SK-N-SH (cell line): ENCODE measurements around the gene TMEM88. TPM values are rescaled to one million over a fixed set of nuclear protein-coding genes. Genes with fewer than 3 reads are reported as not detected.

Experiments
- CTCF ChIA-PET: fragments of 300-600, 350-600 bp; formaldehyde crosslinking; extraction: SDS; loops from one replicate; lab custom pipeline; 2021; lab: Yijun Ruan, JAX
- POLR2A ChIA-PET: fragments of 350-600 bp; sonication (Branson Sonifier 250); formaldehyde crosslinking; extraction: SDS; loops from one replicate; lab custom pipeline; 2020; ENCODE audit warnings: antibody characterized with exemption, inconsistent platforms; lab: Yijun Ruan, JAX
- DNase-seq: peaks from one replicate; pipeline ENCODE4 v3.0.0; 2012
- H2AFZ ChIP-seq: fragments of 200-600 bp; sonication (generic); 2 replicates; pipeline ENCODE4 v1.8.1; 2016; ENCODE audit warnings: antibody characterized with exemption, mild to moderate bottlenecking, low read depth
- H3F3A ChIP-seq: fragments of 200-600 bp; sonication (generic); replicated peaks from 2 replicates; pipeline ENCODE3; 2016; ENCODE audit warnings: antibody characterized with exemption, mild to moderate bottlenecking; ENCODE audit not compliant: insufficient read depth
- H3K27ac ChIP-seq, 2 experiments: fragments of 200-500 bp in 1 of 2; fragments of 200-600 bp in 1 of 2; sonication (Bioruptor generic) in 1 of 2; sonication (generic), shearing (Covaris generic) in 1 of 2; 2 replicates each; pipeline versions ENCODE4 v1.5.1 to v1.6.1; 2014 to 2016; ENCODE audit warnings: low read depth in 2 of 2, inconsistent platforms in 1 of 2, low read length in 1 of 2, mild to moderate bottlenecking in 1 of 2, mixed read lengths in 1 of 2
- H3K27me3 ChIP-seq: fragments of 200-600 bp; sonication (generic), shearing (Covaris generic); 2 replicates; pipeline ENCODE4 v1.6.1; 2016; ENCODE audit warnings: mixed run types; ENCODE audit not compliant: insufficient read depth
- H3K36me3 ChIP-seq, 2 experiments: fragments of 200-500 bp in 1 of 2; fragments of 200-600 bp in 1 of 2; sonication (Bioruptor generic) in 1 of 2; sonication (generic) in 1 of 2; replicated peaks in 1 of 2; 2 replicates each; pipeline versions ENCODE3 to v1.5.1; 2014 to 2016; ENCODE audit warnings: low read length in 1 of 2, mild to moderate bottlenecking in 1 of 2; ENCODE audit not compliant: insufficient read depth in 2 of 2, control insufficient read depth in 1 of 2
- H3K4me1 ChIP-seq, 2 experiments: fragments of 200-500 bp in 1 of 2; fragments of 200-600 bp in 1 of 2; sonication (Bioruptor generic) in 1 of 2; sonication (generic), shearing (Covaris generic) in 1 of 2; 2 replicates each; pipeline versions ENCODE4 v1.5.1 to v1.6.1; 2014 to 2016; ENCODE audit warnings: low read depth in 1 of 2, low read length in 1 of 2, mixed run types in 1 of 2; ENCODE audit not compliant: insufficient read depth in 2 of 2, control insufficient read depth in 1 of 2
- H3K4me2 ChIP-seq: fragments of 200-600 bp; sonication (generic), shearing (Covaris generic); 2 replicates; pipeline ENCODE4 v1.6.1; 2017; ENCODE audit warnings: mixed run types
- H3K4me3 ChIP-seq, 2 experiments: fragments of 200-500 bp in 1 of 2; fragments of 200-600 bp in 1 of 2; sonication (Bioruptor generic) in 1 of 2; sonication (generic), shearing (Covaris generic) in 1 of 2; 2 replicates each; pipeline versions ENCODE4 v1.5.1 to v1.8.1; 2014 to 2016; ENCODE audit warnings: low read depth in 2 of 2, inconsistent platforms in 1 of 2, low read length in 1 of 2, mild to moderate bottlenecking in 1 of 2, mixed read lengths in 1 of 2, moderate library complexity in 1 of 2
- H3K79me2 ChIP-seq: fragments of 200-600 bp; sonication (generic); 2 replicates; pipeline ENCODE4 v1.8.1; 2017; ENCODE audit warnings: mild to moderate bottlenecking; ENCODE audit not compliant: insufficient read depth
- H3K9ac ChIP-seq: fragments of 200-600 bp; sonication (generic); 2 replicates; pipeline ENCODE4 v1.6.1; 2017; ENCODE audit warnings: mixed run types
- H3K9me2 ChIP-seq: fragments of 200-600 bp; sonication (generic); 2 replicates; pipeline ENCODE4 v1.6.1; 2017; ENCODE audit warnings: mixed run types
- H3K9me3 ChIP-seq: fragments of 200-600 bp; sonication (generic); 2 replicates; pipeline ENCODE4 v1.6.1; 2017; ENCODE audit warnings: mixed run types, mild to moderate bottlenecking, moderate library complexity
- H4K20me1 ChIP-seq: fragments of 200-600 bp; sonication (generic); 2 replicates; pipeline ENCODE4 v1.6.1; 2017; ENCODE audit warnings: mild to moderate bottlenecking, mixed run types; ENCODE audit not compliant: insufficient read depth
- CHD2 ChIP-seq: fragments of 150-350 bp; IDR thresholded peaks from 2 replicates; pipeline ENCODE4 v1.6.1; 2018; ENCODE audit warnings: low read length; ENCODE audit not compliant: partially characterized antibody
- MEF2A ChIP-seq: IDR thresholded peaks from 2 replicates; pipeline ENCODE4 v1.4.0; 2012; ENCODE audit warnings: low read depth, borderline replicate concordance
- MXI1 ChIP-seq: IDR thresholded peaks from 2 replicates; pipeline ENCODE4 v1.6.1; 2012; ENCODE audit warnings: mild to moderate bottlenecking, low read depth, low read length, improper control_type of control experiment
- RAD21 ChIP-seq: IDR thresholded peaks from 2 replicates; pipeline ENCODE4 v1.6.1; 2012; ENCODE audit warnings: mild to moderate bottlenecking, low read length
- RCOR1 ChIP-seq: fragments of 150-350 bp; IDR thresholded peaks from 2 replicates; pipeline ENCODE4 v1.6.1; 2017; ENCODE audit warnings: antibody characterized with exemption, low read length
- RFX5 ChIP-seq: IDR thresholded peaks from 2 replicates; pipeline ENCODE4 v1.6.1; 2012; ENCODE audit warnings: mild to moderate bottlenecking, improper control_type of control experiment, low read length
- TCF12 ChIP-seq: IDR thresholded peaks from 2 replicates; pipeline ENCODE4 v1.4.0; 2012
- TEAD4 ChIP-seq: IDR thresholded peaks from 2 replicates; pipeline ENCODE4 v1.4.0; 2012; ENCODE audit warnings: mild to moderate bottlenecking, borderline replicate concordance; ENCODE audit not compliant: insufficient read depth
- YY1 ChIP-seq: IDR thresholded peaks from 2 replicates; pipeline ENCODE4 v1.4.0; 2012; ENCODE audit warnings: low read depth, mild to moderate bottlenecking
- WGBS: methylation state at CpG from one replicate; pipeline ENCODE4 v1.1.6; 2017; ENCODE audit warnings: low lambda C conversion rate; 5-methylcytosine and 5-hydroxymethylcytosine counted together
- polyA plus RNA-seq, 3 experiments: library from polyadenylated mRNA; depleted of rRNA; stranded (reverse); fragments of >200 nt; gene quantifications; 2 replicates each; pipeline ENCODE4 v1.2.3, GENCODE V29; 2012
- TF ChIP-seq, protein P1 (sequence below): fragments of 200-600 bp; sonication (generic); IDR thresholded peaks from 2 replicates; pipeline ENCODE4 v1.6.1; 2017; ENCODE audit warnings: antibody characterized with exemption, mild to moderate bottlenecking, moderate library complexity
- TF ChIP-seq, protein P2 (sequence below): IDR thresholded peaks from 2 replicates; pipeline ENCODE4 v1.4.0; 2012; ENCODE audit warnings: low read depth, borderline replicate concordance
- TF ChIP-seq, protein P3 (sequence below): fragments of 150-350 bp; IDR thresholded peaks from 2 replicates; pipeline ENCODE4 v1.6.1; 2017; ENCODE audit warnings: antibody characterized with exemption, low read length, low read depth, borderline replicate concordance

TMEM88 gene
- polyA plus RNA-seq, 1 of the 3 experiments (the other 2 are of a cell fraction): 1.2 TPM

DNA sequence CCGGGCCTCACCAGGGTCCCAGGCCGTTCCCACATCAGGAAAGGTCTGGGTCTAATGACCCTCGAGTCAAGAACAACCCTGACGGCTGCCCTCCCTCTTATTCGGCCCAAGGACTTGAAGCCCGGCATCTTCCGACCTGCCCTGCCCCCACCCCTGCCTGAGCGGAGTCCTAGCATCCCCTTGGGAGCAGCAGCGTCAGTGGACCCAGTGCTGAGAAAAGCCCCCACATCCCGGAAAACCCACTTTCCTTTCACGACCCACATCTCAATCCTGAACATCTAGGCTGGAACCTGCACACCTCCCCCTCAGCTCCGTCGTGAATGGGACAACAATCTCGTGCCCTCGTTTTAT, 769 bp downstream of the TMEM88 start:
- WGBS: 72% methylated on average over 15 of the region's 15 CpGs
- Histone ChIP-seq H3K9me2 (no peaks in the 10 kb centered on the region), H3K36me3 (peaks cover 23 to 48% of the 10 kb centered on the region in 2 experiments), H3K27me3 (no peaks in the 10 kb centered on the region), H3K79me2 (peaks cover 17% of the 10 kb centered on the region; the same call in 1 of the 2 replicates), H3K9ac (peak overlapping the region; percentile 79; the same call in 1 of the 2 replicates), H3K4me2 (peak overlapping the region; percentile 91), H3K4me1 (peaks cover 23 to 46% of the 10 kb centered on the region in 2 experiments; a peak in 3 of 4 replicates), H2AFZ (no peak overlapping the region), H3K9me3 (no peaks in the 10 kb centered on the region), H3F3A (peaks cover 25% of the 10 kb centered on the region), H3K27ac (peak overlapping the region; percentile 93 to 100), H3K4me3 (peak overlapping the region in 1 of 2 experiments; percentile 72; a peak in 1 of 4 replicates), H4K20me1 (peaks cover 16% of the 10 kb centered on the region)
- ChIA-PET POLR2A (no interaction called here), CTCF (interaction anchor here (1.3 to 3.1 kb wide), 10 partner anchors 11 to 255 kb away, joined by 3 to 32 read pairs (median 6); partner anchors contain the start of gene KDM6B)
- no peak for DNase-seq
- TF ChIP-seq, protein P1, sequence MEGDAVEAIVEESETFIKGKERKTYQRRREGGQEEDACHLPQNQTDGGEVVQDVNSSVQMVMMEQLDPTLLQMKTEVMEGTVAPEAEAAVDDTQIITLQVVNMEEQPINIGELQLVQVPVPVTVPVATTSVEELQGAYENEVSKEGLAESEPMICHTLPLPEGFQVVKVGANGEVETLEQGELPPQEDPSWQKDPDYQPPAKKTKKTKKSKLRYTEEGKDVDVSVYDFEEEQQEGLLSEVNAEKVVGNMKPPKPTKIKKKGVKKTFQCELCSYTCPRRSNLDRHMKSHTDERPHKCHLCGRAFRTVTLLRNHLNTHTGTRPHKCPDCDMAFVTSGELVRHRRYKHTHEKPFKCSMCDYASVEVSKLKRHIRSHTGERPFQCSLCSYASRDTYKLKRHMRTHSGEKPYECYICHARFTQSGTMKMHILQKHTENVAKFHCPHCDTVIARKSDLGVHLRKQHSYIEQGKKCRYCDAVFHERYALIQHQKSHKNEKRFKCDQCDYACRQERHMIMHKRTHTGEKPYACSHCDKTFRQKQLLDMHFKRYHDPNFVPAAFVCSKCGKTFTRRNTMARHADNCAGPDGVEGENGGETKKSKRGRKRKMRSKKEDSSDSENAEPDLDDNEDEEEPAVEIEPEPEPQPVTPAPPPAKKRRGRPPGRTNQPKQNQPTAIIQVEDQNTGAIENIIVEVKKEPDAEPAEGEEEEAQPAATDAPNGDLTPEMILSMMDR: no peak
- no peak for TF ChIP-seq MXI1
- no peak for TF ChIP-seq RAD21
- TF ChIP-seq TEAD4: no peak
- TF ChIP-seq, protein P2, sequence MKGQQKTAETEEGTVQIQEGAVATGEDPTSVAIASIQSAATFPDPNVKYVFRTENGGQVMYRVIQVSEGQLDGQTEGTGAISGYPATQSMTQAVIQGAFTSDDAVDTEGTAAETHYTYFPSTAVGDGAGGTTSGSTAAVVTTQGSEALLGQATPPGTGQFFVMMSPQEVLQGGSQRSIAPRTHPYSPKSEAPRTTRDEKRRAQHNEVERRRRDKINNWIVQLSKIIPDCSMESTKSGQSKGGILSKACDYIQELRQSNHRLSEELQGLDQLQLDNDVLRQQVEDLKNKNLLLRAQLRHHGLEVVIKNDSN: no peak
- peak; percentile 7 for TF ChIP-seq CHD2
- TF ChIP-seq, protein P3, sequence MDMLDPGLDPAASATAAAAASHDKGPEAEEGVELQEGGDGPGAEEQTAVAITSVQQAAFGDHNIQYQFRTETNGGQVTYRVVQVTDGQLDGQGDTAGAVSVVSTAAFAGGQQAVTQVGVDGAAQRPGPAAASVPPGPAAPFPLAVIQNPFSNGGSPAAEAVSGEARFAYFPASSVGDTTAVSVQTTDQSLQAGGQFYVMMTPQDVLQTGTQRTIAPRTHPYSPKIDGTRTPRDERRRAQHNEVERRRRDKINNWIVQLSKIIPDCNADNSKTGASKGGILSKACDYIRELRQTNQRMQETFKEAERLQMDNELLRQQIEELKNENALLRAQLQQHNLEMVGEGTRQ: no peak
- no peak for TF ChIP-seq YY1

DNA sequence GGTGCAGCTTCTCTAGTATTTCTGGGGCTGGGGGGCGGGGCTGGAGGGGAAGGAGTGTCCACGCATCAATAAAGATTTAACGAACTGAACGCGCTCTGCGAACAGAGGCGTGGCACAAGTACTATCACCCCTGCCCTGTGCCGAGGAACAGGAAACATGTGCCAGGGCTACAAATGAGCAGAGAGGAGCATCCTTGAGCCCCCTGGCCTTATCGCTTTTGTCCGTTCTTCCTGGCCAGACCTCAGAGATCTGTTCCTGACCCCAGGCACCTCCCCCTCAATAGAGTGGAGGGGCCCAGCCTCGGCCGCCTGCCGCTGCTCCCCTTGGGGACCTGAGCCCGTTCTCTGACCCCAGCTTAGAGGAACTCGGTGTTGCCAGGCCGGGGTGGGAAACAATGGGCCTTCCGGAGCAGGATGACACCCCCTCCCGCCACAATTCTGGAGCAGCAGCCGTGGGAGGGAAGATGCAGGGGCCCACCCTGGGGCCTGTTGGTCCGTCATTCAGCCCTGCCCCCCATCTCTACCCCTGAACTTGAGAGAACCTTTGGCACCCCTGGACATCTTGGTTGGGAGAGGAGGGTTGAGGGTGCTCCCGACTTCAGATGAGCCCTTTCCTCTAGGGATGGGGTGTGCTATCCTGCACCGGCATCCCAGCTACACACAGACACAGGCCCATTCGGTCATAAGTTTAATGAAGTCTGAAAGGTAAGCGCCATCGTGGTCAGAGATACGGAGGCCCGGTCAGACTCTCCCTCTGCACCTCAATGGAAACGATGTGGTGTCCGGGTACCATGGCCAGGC, 1.3 kb downstream of the TMEM88 start:
- Histone ChIP-seq H3K27me3 (no peaks in the 10 kb centered on the region), H3K36me3 (peaks cover 18 to 48% of the 10 kb centered on the region in 2 experiments), H3K9me3 (no peaks in the 10 kb centered on the region), H2AFZ (no peak overlapping the region), H3F3A (peaks cover 19% of the 10 kb centered on the region), H3K4me2 (peak overlapping the region; percentile 91), H3K27ac (peak overlapping the region; percentile 93 to 100), H3K9me2 (no peaks in the 10 kb centered on the region), H3K4me1 (peaks cover 23 to 42% of the 10 kb centered on the region in 2 experiments; a peak in 3 of 4 replicates), H4K20me1 (peaks cover 10% of the 10 kb centered on the region), H3K4me3 (peak overlapping the region; percentile 72 to 77), H3K9ac (peak overlapping the region; percentile 79), H3K79me2 (peaks cover 17% of the 10 kb centered on the region; the same call in 1 of the 2 replicates)
- WGBS: 27% methylated on average over 23 of the region's 29 CpGs
- TF ChIP-seq MEF2A (no peak), TCF12 (no peak), RAD21 (no peak), MXI1 (peak; percentile 51; the same call in 1 of the 2 replicates), RCOR1 (no peak), TEAD4 (no peak), RFX5 (no peak), CHD2 (peak; percentile 3)
- TF ChIP-seq, protein P3: no peak
- TF ChIP-seq, protein P1: no peak
- peak; percentile 59 for DNase-seq
- ChIA-PET CTCF (interaction anchor here (0.9 to 3.1 kb wide), 22 partner anchors 9 to 255 kb away, joined by 3 to 32 read pairs (median 5); partner anchors contain the start of genes KDM6B, TP53 and WRAP53), POLR2A (interaction anchor here (1.1 to 1.9 kb wide), 8 partner anchors 11 to 113 kb away, joined by 3 to 17 read pairs (median 9); partner anchors contain the start of gene KDM6B)
